H9 (cell line): Measurements from ENCODE around the gene RCN2. TPM values are rescaled to one million over a fixed set of nuclear protein-coding genes. Genes with fewer than 3 reads are reported as not detected.

Source experiments
- DNase-seq: peaks from one replicate; pipeline ENCODE4 v3.0.0-alpha.2; 2017
- H2AFZ ChIP-seq: one replicate; pipeline ENCODE4 v1.6.1; 2013; ENCODE audit warnings: mild to moderate bottlenecking, low read length, control low read depth, moderate library complexity
- H2AK5ac ChIP-seq: 2 replicates; pipeline ENCODE4 v1.6.1; 2013; ENCODE audit warnings: low read length, control low read depth, mixed read lengths; ENCODE audit not compliant: insufficient read length
- H2BK120ac ChIP-seq: one replicate; pipeline ENCODE4 v1.6.1; 2013; ENCODE audit warnings: low read depth, mild to moderate bottlenecking, low read length, control low read depth, inconsistent platforms; ENCODE audit not compliant: poor library complexity, severe bottlenecking
- H2BK12ac ChIP-seq: 2 replicates; pipeline ENCODE4 v1.6.1; 2013; ENCODE audit warnings: low read length, control low read depth, mixed read lengths, low read depth; ENCODE audit not compliant: insufficient read length
- H2BK15ac ChIP-seq: 2 replicates; pipeline ENCODE4 v1.6.1; 2013; ENCODE audit warnings: low read depth, low read length, control low read depth
- H2BK20ac ChIP-seq: one replicate; pipeline ENCODE4 v1.6.1; 2013; ENCODE audit warnings: low read depth, mild to moderate bottlenecking, low read length, control low read depth, inconsistent platforms; ENCODE audit not compliant: poor library complexity, severe bottlenecking
- H2BK5ac ChIP-seq: 2 replicates; pipeline ENCODE4 v1.6.1; 2013; ENCODE audit warnings: low read length, control low read depth, mixed read lengths; ENCODE audit not compliant: insufficient read length
- H3K14ac ChIP-seq: 2 replicates; pipeline ENCODE4 v1.6.1; 2013; ENCODE audit warnings: low read length, control low read depth; ENCODE audit not compliant: insufficient read depth
- H3K18ac ChIP-seq: 2 replicates; pipeline ENCODE4 v1.6.1; 2013; ENCODE audit warnings: low read depth, mild to moderate bottlenecking, mixed read lengths, low read length, control low read depth; ENCODE audit not compliant: insufficient read length
- H3K23ac ChIP-seq: 2 replicates; pipeline ENCODE4 v1.6.1; 2013; ENCODE audit warnings: low read length, control low read depth, mixed read lengths, low read depth; ENCODE audit not compliant: insufficient read length
- H3K23me2 ChIP-seq: 2 replicates; pipeline ENCODE4 v1.6.1; 2013; ENCODE audit warnings: low read depth, mild to moderate bottlenecking, mixed read lengths, low read length, control low read depth; ENCODE audit not compliant: insufficient read length, poor library complexity, severe bottlenecking
- H3K27ac ChIP-seq: 2 replicates; pipeline ENCODE4 v1.5.1; 2013; ENCODE audit warnings: low read length, control low read depth, mixed read lengths, low read depth; ENCODE audit not compliant: insufficient read length
- H3K27me3 ChIP-seq: 2 replicates; pipeline ENCODE4 v1.6.1; 2013; ENCODE audit warnings: low read length, control low read depth, inconsistent platforms; ENCODE audit not compliant: insufficient read depth
- H3K4ac ChIP-seq: 2 replicates; pipeline ENCODE4 v1.6.1; 2013; ENCODE audit warnings: low read depth, mild to moderate bottlenecking, control low read depth, inconsistent platforms, low read length, moderate library complexity
- H3K4me1 ChIP-seq: 2 replicates; pipeline ENCODE4 v1.6.1; 2013; ENCODE audit warnings: low read length, control low read depth, inconsistent platforms; ENCODE audit not compliant: insufficient read depth
- H3K4me2 ChIP-seq: 2 replicates; pipeline ENCODE4 v1.6.1; 2013; ENCODE audit warnings: low read length, control low read depth, mixed read lengths; ENCODE audit not compliant: insufficient read length, insufficient read depth
- H3K56ac ChIP-seq: 2 replicates; pipeline ENCODE4 v1.6.1; 2013; ENCODE audit warnings: low read depth, mild to moderate bottlenecking, mixed read lengths, low read length, control low read depth; ENCODE audit not compliant: insufficient read length
- H3K79me1 ChIP-seq: 2 replicates; pipeline ENCODE4 v1.6.1; 2013; ENCODE audit warnings: low read depth, mild to moderate bottlenecking, moderate library complexity, low read length, control low read depth, inconsistent platforms; ENCODE audit not compliant: insufficient read depth, poor library complexity, severe bottlenecking
- H3K79me2 ChIP-seq: 2 replicates; pipeline ENCODE4 v1.6.1; 2013; ENCODE audit warnings: low read length, control low read depth, inconsistent platforms; ENCODE audit not compliant: insufficient read depth
- H3K9ac ChIP-seq: 2 replicates; pipeline ENCODE4 v1.6.1; 2013; ENCODE audit warnings: low read length, control low read depth, mixed read lengths; ENCODE audit not compliant: insufficient read length; ENCODE audit errors: extremely low read depth
- H3K9me3 ChIP-seq: one replicate; pipeline ENCODE4 v1.6.1; 2013; ENCODE audit warnings: low read depth, low read length, inconsistent platforms; ENCODE audit not compliant: control insufficient read depth
- H3T11ph ChIP-seq: one replicate; pipeline ENCODE4 v1.6.1; 2013; ENCODE audit warnings: mild to moderate bottlenecking, low read length, control low read depth, inconsistent platforms
- H4K20me1 ChIP-seq: one replicate; pipeline ENCODE4 v1.6.1; 2013; ENCODE audit not compliant: control insufficient read depth, insufficient read length, insufficient read depth
- H4K5ac ChIP-seq: 2 replicates; pipeline ENCODE4 v1.6.1; 2013; ENCODE audit warnings: low read depth, mild to moderate bottlenecking, mixed read lengths, low read length, control low read depth; ENCODE audit not compliant: insufficient read length
- H4K8ac ChIP-seq: replicated peaks from 2 replicates; pipeline ENCODE4 v1.6.1; 2013; ENCODE audit warnings: low read length, control low read depth, mixed read lengths, low read depth; ENCODE audit not compliant: insufficient read length
- H4K91ac ChIP-seq: 2 replicates; pipeline ENCODE4 v1.6.1; 2013; ENCODE audit warnings: low read depth, mild to moderate bottlenecking, moderate library complexity, mixed read lengths, low read length, control low read depth; ENCODE audit not compliant: insufficient read length
- H3K27ac Mint-ChIP-seq, 3 experiments: 2 replicates in 2 of 3; 3 replicates in 1 of 3; pipeline ENCODE4 v1.8.0; 2020 to 2021; ENCODE audit warnings: mixed read lengths in 3 of 3, mild to moderate bottlenecking in 1 of 3, moderate library complexity in 1 of 3
- H3K27me3 Mint-ChIP-seq: 2 replicates; pipeline ENCODE4 v1.8.0; 2021; ENCODE audit warnings: low read depth, mild to moderate bottlenecking, moderate library complexity, mixed read lengths
- H3K36me3 Mint-ChIP-seq, 3 experiments: 2 replicates in 2 of 3; 3 replicates in 1 of 3; pipeline ENCODE4 v1.8.0; 2020 to 2021; ENCODE audit warnings: low read depth in 3 of 3, mixed read lengths in 3 of 3; ENCODE audit not compliant: insufficient read depth in 1 of 3
- H3K4me1 Mint-ChIP-seq, 2 experiments: 2 replicates each; pipeline ENCODE4 v1.8.0; 2020; ENCODE audit warnings: mixed read lengths in 2 of 2
- H3K4me3 Mint-ChIP-seq, 2 experiments: 2 replicates in 1 of 2; 3 replicates in 1 of 2; pipeline ENCODE4 v1.8.0; 2020 to 2021; ENCODE audit warnings: mild to moderate bottlenecking in 2 of 2, mixed read lengths in 2 of 2, moderate library complexity in 1 of 2
- H3K9me3 Mint-ChIP-seq, 2 experiments: 2 replicates in 1 of 2; 3 replicates in 1 of 2; pipeline ENCODE4 v1.8.0; 2020; ENCODE audit warnings: mild to moderate bottlenecking in 2 of 2, mixed read lengths in 2 of 2, moderate library complexity in 1 of 2
- WGBS: extraction: QIAGEN DNeasy Blood & Tissue Kit; methylation state at CpG from one replicate; pipeline ENCODE4 v1.1.7; 2013; ENCODE audit warnings: missing lambda C conversion rate, low lambda C conversion rate, mixed read lengths; ENCODE audit not compliant: insufficient read length; ENCODE audit errors: extremely low coverage; 5-methylcytosine and 5-hydroxymethylcytosine counted together
- total RNA-seq: library from RNA; stranded (reverse); gene quantifications from 2 replicates; pipeline ENCODE4 v1.2.1, GENCODE V29; 2021
- TF ChIP-seq, protein P1 (sequence below): fragments of 200-600 bp; sonication (generic); conservative IDR thresholded peaks from 3 replicates; pipeline ENCODE4 v1.8.0; 2021; ENCODE audit warnings: antibody characterized with exemption, mild to moderate bottlenecking

Gene RCN2
- total RNA-seq, 1 experiment from 2014 or later: 139 TPM

DNA sequence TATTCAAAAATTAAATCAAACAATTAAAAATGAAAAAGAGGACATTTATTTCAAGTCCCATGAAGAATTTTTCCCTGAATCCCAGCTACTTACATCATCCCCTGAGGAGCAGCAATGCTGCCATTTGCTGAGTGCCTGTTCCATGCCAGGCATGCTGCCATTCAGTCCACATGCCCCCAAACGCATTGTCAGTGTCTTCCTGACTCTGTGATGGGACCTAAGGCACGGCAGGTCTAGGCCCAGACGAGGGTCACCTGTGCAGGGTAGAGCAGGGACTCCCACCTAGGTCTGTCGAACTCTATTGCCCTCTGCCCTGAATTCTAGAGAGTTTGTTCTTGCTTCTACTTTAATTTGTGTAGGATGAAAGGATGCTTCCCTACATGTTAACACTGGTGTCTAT, 70.4 kb downstream of the RCN2 start:
- Histone ChIP-seq H3K23me2 (no peaks in the 10 kb centered on the region), H3K56ac (no peak overlapping the region), H3K4me1 (no peaks in the 10 kb centered on the region), H3T11ph (no peak overlapping the region), H4K20me1 (no peaks in the 10 kb centered on the region), H3K79me1 (no peaks in the 10 kb centered on the region), H4K91ac (no peak overlapping the region), H2AK5ac (no peak overlapping the region), H3K9me3 (no peaks in the 10 kb centered on the region), H3K4ac (no peak overlapping the region), H3K27me3 (no peaks in the 10 kb centered on the region), H3K79me2 (no peaks in the 10 kb centered on the region), H4K5ac (no peak overlapping the region), H3K18ac (no peak overlapping the region), H2BK15ac (no peak overlapping the region), H3K9ac (no peak overlapping the region), H3K14ac (no peak overlapping the region), H4K8ac (no peak overlapping the region), H2AFZ (no peak overlapping the region), H2BK12ac (no peak overlapping the region), H2BK20ac (no peak overlapping the region), H2BK120ac (no peak overlapping the region), H3K23ac (no peak overlapping the region), H3K4me2 (no peak overlapping the region), H2BK5ac (no peak overlapping the region), H3K27ac (no peak overlapping the region)
- no peak for DNase-seq
- Mint-ChIP-seq H3K4me3 (no peak overlapping the region), H3K27ac (no peak overlapping the region), H3K9me3 (no peaks in the 10 kb centered on the region), H3K27me3 (peaks cover 2% of the 10 kb centered on the region), H3K36me3 (no peaks in the 10 kb centered on the region), H3K4me1 (no peaks in the 10 kb centered on the region)
- no CpG with 5 or more reads among the region's 4 CpGs for WGBS
- TF ChIP-seq, protein P1, sequence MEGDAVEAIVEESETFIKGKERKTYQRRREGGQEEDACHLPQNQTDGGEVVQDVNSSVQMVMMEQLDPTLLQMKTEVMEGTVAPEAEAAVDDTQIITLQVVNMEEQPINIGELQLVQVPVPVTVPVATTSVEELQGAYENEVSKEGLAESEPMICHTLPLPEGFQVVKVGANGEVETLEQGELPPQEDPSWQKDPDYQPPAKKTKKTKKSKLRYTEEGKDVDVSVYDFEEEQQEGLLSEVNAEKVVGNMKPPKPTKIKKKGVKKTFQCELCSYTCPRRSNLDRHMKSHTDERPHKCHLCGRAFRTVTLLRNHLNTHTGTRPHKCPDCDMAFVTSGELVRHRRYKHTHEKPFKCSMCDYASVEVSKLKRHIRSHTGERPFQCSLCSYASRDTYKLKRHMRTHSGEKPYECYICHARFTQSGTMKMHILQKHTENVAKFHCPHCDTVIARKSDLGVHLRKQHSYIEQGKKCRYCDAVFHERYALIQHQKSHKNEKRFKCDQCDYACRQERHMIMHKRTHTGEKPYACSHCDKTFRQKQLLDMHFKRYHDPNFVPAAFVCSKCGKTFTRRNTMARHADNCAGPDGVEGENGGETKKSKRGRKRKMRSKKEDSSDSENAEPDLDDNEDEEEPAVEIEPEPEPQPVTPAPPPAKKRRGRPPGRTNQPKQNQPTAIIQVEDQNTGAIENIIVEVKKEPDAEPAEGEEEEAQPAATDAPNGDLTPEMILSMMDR: no peak
